Mesenchymal stem cell (in vitro differentiated cells and primary cell): Measurements from ENCODE around the gene NIBAN1.

ENCODE experiments used
- DNase-seq: peaks from one replicate; pipeline ENCODE4 v3.0.0-alpha.2; 2013
- H2AFZ ChIP-seq: one replicate; pipeline ENCODE4 v1.6.1; 2013; ENCODE audit warnings: low read depth, mild to moderate bottlenecking, control low read depth, inconsistent platforms, low read length, moderate library complexity
- H2AK5ac ChIP-seq: 2 replicates; pipeline ENCODE4 v1.6.1; 2013; ENCODE audit warnings: low read length, moderate library complexity, mild to moderate bottlenecking, inconsistent platforms; ENCODE audit not compliant: severe bottlenecking
- H2BK120ac ChIP-seq: one replicate; pipeline ENCODE4 v1.6.1; 2013; ENCODE audit warnings: low read depth, mild to moderate bottlenecking, inconsistent platforms, low read length, moderate library complexity
- H2BK12ac ChIP-seq, 2 experiments: one replicate each; pipeline ENCODE4 v1.6.1; 2013; ENCODE audit warnings: inconsistent platforms in 2 of 2, low read length in 2 of 2, mild to moderate bottlenecking in 2 of 2, moderate library complexity in 2 of 2, control low read depth in 1 of 2
- H2BK15ac ChIP-seq: one replicate; pipeline ENCODE4 v1.6.1; 2013; ENCODE audit warnings: mild to moderate bottlenecking, low read depth, inconsistent platforms; ENCODE audit not compliant: poor library complexity, severe bottlenecking
- H2BK5ac ChIP-seq: 2 replicates; pipeline ENCODE4 v1.6.1; 2013; ENCODE audit warnings: low read depth, mild to moderate bottlenecking, low read length, control low read depth, inconsistent platforms; ENCODE audit not compliant: poor library complexity, severe bottlenecking
- H3K14ac ChIP-seq, 2 experiments: one replicate each; pipeline ENCODE4 v1.6.1; 2013; ENCODE audit warnings: inconsistent platforms in 2 of 2, low read length in 2 of 2, control low read depth in 1 of 2, mild to moderate bottlenecking in 1 of 2, moderate library complexity in 1 of 2
- H3K18ac ChIP-seq, 2 experiments: one replicate each; pipeline ENCODE4 v1.6.1; 2013; ENCODE audit warnings: inconsistent platforms in 2 of 2, low read length in 2 of 2, control low read depth in 1 of 2, low read depth in 1 of 2, mild to moderate bottlenecking in 1 of 2
- H3K23ac ChIP-seq, 2 experiments: one replicate each; pipeline ENCODE4 v1.6.1; 2013; ENCODE audit warnings: inconsistent platforms in 2 of 2, low read length in 2 of 2, mild to moderate bottlenecking in 2 of 2, moderate library complexity in 2 of 2, control low read depth in 1 of 2
- H3K27ac ChIP-seq: 2 replicates; pipeline ENCODE4 v1.5.1; 2013; ENCODE audit warnings: mild to moderate bottlenecking, moderate library complexity, low read length, control low read depth, inconsistent platforms; ENCODE audit not compliant: poor library complexity, severe bottlenecking
- H3K27me3 ChIP-seq, 2 experiments: 2 replicates each; pipeline versions ENCODE4 v1.6.1 to v1.7.0; 2013; ENCODE audit warnings: low read length in 2 of 2, mild to moderate bottlenecking in 2 of 2, moderate library complexity in 2 of 2, control low read depth in 1 of 2, inconsistent platforms in 1 of 2; ENCODE audit not compliant: control insufficient read depth in 1 of 2, insufficient read depth in 1 of 2
- H3K36me3 ChIP-seq, 2 experiments: 2 replicates each; pipeline versions ENCODE4 v1.6.1 to v1.7.0; 2013; ENCODE audit warnings: low read length in 2 of 2, control low read depth in 1 of 2, inconsistent platforms in 1 of 2, low read depth in 1 of 2, mild to moderate bottlenecking in 1 of 2; ENCODE audit not compliant: insufficient read depth in 2 of 2, control insufficient read depth in 1 of 2
- H3K4ac ChIP-seq, 2 experiments: one replicate each; pipeline ENCODE4 v1.6.1; 2013; ENCODE audit warnings: inconsistent platforms in 2 of 2, low read length in 2 of 2, mild to moderate bottlenecking in 2 of 2, moderate library complexity in 2 of 2, control low read depth in 1 of 2, low read depth in 1 of 2
- H3K4me1 ChIP-seq: 2 replicates; pipeline ENCODE4 v1.6.1; 2013; ENCODE audit warnings: low read depth, low read length, control low read depth; ENCODE audit not compliant: control insufficient read depth, insufficient read depth
- H3K4me2 ChIP-seq: 2 replicates; pipeline ENCODE4 v1.6.1; 2013; ENCODE audit warnings: low read length, mild to moderate bottlenecking, inconsistent platforms; ENCODE audit not compliant: poor library complexity, severe bottlenecking
- H3K4me3 ChIP-seq, 2 experiments: 2 replicates each; pipeline versions ENCODE4 v1.5.1 to v1.7.0; 2013; ENCODE audit warnings: low read length in 2 of 2, mild to moderate bottlenecking in 2 of 2, control low read depth in 1 of 2, low read depth in 1 of 2; ENCODE audit not compliant: insufficient read depth in 1 of 2
- H3K79me1 ChIP-seq: replicated peaks from 2 replicates; pipeline ENCODE4 v1.6.1; 2013; ENCODE audit warnings: mild to moderate bottlenecking, control low read depth, low read length, inconsistent platforms; ENCODE audit not compliant: poor library complexity, severe bottlenecking
- H3K9ac ChIP-seq: 2 replicates; pipeline ENCODE4 v1.7.0; 2013; ENCODE audit warnings: mild to moderate bottlenecking, low read length, moderate library complexity
- H3K9me3 ChIP-seq: 2 replicates; pipeline ENCODE4 v1.7.0; 2013; ENCODE audit warnings: mild to moderate bottlenecking, low read length; ENCODE audit not compliant: control insufficient read depth
- H4K8ac ChIP-seq: one replicate; pipeline ENCODE4 v1.6.1; 2013; ENCODE audit warnings: inconsistent platforms, mild to moderate bottlenecking, low read length, moderate library complexity
- H4K91ac ChIP-seq: one replicate; pipeline ENCODE4 v1.6.1; 2013; ENCODE audit warnings: mild to moderate bottlenecking, low read length, inconsistent platforms
- WGBS: methylation state at CpG from one replicate; pipeline ENCODE4 v1.1.7; 2013; ENCODE audit warnings: mixed read lengths; 5-methylcytosine and 5-hydroxymethylcytosine counted together

NIBAN1 gene

DNA sequence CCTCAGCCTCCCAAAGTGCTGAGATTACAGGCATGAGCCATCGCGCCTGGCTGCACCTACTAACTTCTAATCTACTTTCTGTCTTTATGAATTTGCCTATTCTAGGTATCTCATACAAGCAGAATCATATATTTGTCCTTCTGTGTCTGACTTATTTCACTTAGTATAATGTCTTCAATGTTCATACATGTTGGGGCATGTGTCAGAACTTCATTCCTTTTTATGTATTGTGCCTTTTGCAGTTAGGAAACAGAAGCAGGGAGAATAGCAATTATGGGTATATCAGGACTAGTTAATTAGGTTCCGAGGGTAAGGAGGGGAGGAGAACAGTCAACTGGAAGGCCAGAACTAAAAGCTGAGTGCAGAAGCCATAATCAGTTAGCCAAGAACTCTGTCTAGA is 18.0 kb upstream of the NIBAN1 start:
- H3K27ac ChIP-seq, result no peak overlapping the region
- no peak overlapping the region for H3K14ac ChIP-seq
- 93% methylated on average over 1 of the region's 3 CpGs for WGBS
- no peaks in the 10 kb centered on the region for H3K27me3 ChIP-seq
- no peaks in the 10 kb centered on the region for H3K4me1 ChIP-seq
- H4K91ac ChIP-seq, result no peak overlapping the region
- H2AK5ac ChIP-seq, result no peak overlapping the region
- H3K9ac ChIP-seq, result no peak overlapping the region
- H3K9me3 ChIP-seq, result peaks cover 12% of the 10 kb centered on the region
- H4K8ac ChIP-seq, result no peak overlapping the region
- H3K4me3 ChIP-seq, result no peak overlapping the region
- H2BK5ac ChIP-seq, result no peak overlapping the region
- H3K4me2 ChIP-seq, result no peak overlapping the region
- H3K79me1 ChIP-seq, result no peaks in the 10 kb centered on the region
- H2BK15ac ChIP-seq, result no peak overlapping the region
- no peak overlapping the region for H2BK120ac ChIP-seq
- no peak overlapping the region for H3K4ac ChIP-seq
- no peak overlapping the region for H3K23ac ChIP-seq
- no peaks in the 10 kb centered on the region for H3K36me3 ChIP-seq
- no peak for DNase-seq
- no peak overlapping the region for H2AFZ ChIP-seq
- H2BK12ac ChIP-seq, result no peak overlapping the region
- no peak overlapping the region for H3K18ac ChIP-seq

DNA sequence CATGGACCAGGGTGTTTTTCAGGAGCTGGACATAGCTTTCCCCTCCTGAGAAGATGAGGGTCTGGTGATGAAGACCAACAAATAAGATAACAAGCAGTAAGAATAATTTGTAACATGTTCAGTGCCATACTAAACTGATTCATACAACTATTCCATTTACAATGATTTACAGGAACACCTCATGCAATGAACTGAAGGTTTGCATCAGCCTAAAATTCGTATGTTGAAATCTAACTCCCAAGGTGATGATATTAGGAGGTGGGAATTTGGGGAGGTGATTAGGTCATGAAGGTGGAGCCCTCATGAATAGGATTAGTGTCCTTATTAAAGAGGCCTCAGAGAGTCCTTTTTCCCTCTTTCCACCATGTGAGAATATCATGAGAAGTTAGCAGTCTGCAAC is 15.9 kb upstream of the NIBAN1 start:
- Histone ChIP-seq H3K79me1 (no peaks in the 10 kb centered on the region), H3K9ac (no peak overlapping the region), H3K4me1 (no peaks in the 10 kb centered on the region), H3K4me2 (no peak overlapping the region), H4K8ac (no peak overlapping the region), H2BK5ac (no peak overlapping the region), H3K18ac (no peak overlapping the region), H3K9me3 (peaks cover 12% of the 10 kb centered on the region), H4K91ac (no peak overlapping the region), H3K36me3 (no peaks in the 10 kb centered on the region), H2AFZ (no peak overlapping the region), H3K27ac (no peak overlapping the region), H3K4me3 (no peak overlapping the region), H2BK12ac (no peak overlapping the region), H3K23ac (no peak overlapping the region), H3K27me3 (peaks cover 0 to 5% of the 10 kb centered on the region in 2 experiments), H2AK5ac (no peak overlapping the region), H3K14ac (no peak overlapping the region), H2BK15ac (no peak overlapping the region), H2BK120ac (no peak overlapping the region), H3K4ac (no peak overlapping the region)
- DNase-seq, result no peak
- 60% methylated on average over 1 of the region's 1 CpG for WGBS

DNA sequence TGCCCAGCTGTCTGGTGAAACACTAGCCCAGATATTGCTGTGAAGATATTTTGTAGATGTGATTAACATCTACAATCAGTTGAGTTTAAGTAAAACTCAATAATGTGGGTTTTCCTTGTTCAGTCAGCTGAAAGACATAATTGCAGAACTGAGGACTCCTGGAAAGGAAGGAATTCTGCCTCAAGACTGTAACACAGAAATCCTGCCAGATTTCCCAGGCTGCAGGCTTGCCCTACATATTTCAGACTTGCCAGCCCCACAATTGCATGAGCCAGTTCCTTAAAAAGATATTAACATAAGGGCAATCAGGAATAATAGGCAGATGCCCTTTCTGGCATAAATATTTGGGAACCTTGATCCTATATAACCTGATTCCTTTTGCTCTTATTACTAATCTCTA is 14.2 kb upstream of the NIBAN1 start:
- Histone ChIP-seq H3K79me1 (no peaks in the 10 kb centered on the region), H3K27ac (no peak overlapping the region), H3K36me3 (no peaks in the 10 kb centered on the region), H3K4me2 (no peak overlapping the region), H3K27me3 (peaks cover 0 to 5% of the 10 kb centered on the region in 2 experiments), H2AFZ (no peak overlapping the region), H2BK120ac (no peak overlapping the region), H2BK5ac (no peak overlapping the region), H3K9ac (no peak overlapping the region), H2BK12ac (no peak overlapping the region), H3K14ac (no peak overlapping the region), H2AK5ac (no peak overlapping the region), H3K23ac (no peak overlapping the region), H2BK15ac (no peak overlapping the region), H4K91ac (no peak overlapping the region), H3K18ac (no peak overlapping the region), H3K4ac (no peak overlapping the region), H3K9me3 (no peaks in the 10 kb centered on the region), H3K4me1 (no peaks in the 10 kb centered on the region), H4K8ac (no peak overlapping the region), H3K4me3 (no peak overlapping the region)
- DNase-seq, result no peak

DNA sequence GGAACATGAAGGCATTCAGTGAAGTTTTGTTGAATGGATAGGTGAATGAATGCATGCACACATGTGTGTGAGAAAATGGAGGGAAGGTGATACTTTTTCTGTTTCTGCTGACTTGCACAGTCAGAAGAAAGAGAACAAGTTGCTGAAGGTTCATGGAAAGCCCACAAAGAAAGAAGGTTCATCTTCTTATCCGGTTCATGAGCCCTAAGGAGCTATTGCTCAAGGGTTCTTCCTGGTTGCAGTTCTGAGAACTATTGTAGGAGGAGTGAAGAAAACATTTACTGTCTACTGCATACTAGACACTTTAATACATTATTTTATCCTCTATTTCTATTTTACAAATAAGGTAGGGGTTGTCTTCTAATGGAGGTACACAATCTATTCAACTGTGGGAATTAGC is 13.4 kb upstream of the NIBAN1 start:
- H2AFZ ChIP-seq, result no peak overlapping the region
- no peak overlapping the region for H2BK15ac ChIP-seq
- H3K14ac ChIP-seq, result no peak overlapping the region
- H3K9ac ChIP-seq, result no peak overlapping the region
- no peak overlapping the region for H3K23ac ChIP-seq
- peaks cover 0 to 5% of the 10 kb centered on the region in 2 experiments for H3K27me3 ChIP-seq
- H3K18ac ChIP-seq, result no peak overlapping the region
- no peak for DNase-seq
- no peak overlapping the region for H2BK12ac ChIP-seq
- no peaks in the 10 kb centered on the region for H3K36me3 ChIP-seq
- no peak overlapping the region for H2BK5ac ChIP-seq
- no peak overlapping the region for H2BK120ac ChIP-seq
- H3K9me3 ChIP-seq, result no peaks in the 10 kb centered on the region
- no CpG with 5 or more reads among the region's 1 CpG for WGBS
- H3K79me1 ChIP-seq, result no peaks in the 10 kb centered on the region
- H3K4ac ChIP-seq, result no peak overlapping the region
- H3K4me2 ChIP-seq, result no peak overlapping the region
- no peak overlapping the region for H4K8ac ChIP-seq
- H3K27ac ChIP-seq, result no peak overlapping the region
- no peak overlapping the region for H4K91ac ChIP-seq
- no peak overlapping the region for H2AK5ac ChIP-seq
- H3K4me1 ChIP-seq, result no peaks in the 10 kb centered on the region
- no peak overlapping the region for H3K4me3 ChIP-seq
